TTC549 (cell line): ENCODE results near the gene PNPT1.
A peak's percentile ranks its signal among the peaks of the same experiment; 100 is the strongest.
"Not testable (repeated sequence)": the region's sequence is repeated elsewhere in the genome, so short reads cannot be mapped to it uniquely, and the experiment has no call there.

Experiments
- FAIRE-seq: peaks from 2 replicates; lab custom pipeline; 2012; peaks lifted over from hg19 to GRCh38; lab: Jason Lieb, UNC

The PNPT1 gene

DNA sequence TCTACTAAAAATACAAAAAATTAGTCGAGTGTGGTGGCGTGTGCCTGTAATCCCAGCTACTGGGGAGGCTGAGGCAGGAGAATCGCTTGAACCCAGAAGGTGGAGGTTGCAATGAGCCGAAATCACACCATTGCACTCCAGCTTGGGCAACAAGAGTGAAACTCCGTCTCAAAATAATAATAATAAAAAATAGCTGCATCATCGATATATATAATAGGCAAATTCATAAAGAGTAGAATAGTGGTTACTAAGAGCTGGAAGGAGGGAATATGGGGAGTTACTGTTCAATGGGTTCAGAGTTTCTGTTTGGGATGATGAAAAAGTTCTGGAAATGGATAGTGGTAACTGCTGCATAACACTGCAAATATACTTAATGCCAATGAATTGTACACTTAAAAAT lies 96.8 kb downstream of the PNPT1 start:
- not testable (repeated sequence) for FAIRE-seq

DNA sequence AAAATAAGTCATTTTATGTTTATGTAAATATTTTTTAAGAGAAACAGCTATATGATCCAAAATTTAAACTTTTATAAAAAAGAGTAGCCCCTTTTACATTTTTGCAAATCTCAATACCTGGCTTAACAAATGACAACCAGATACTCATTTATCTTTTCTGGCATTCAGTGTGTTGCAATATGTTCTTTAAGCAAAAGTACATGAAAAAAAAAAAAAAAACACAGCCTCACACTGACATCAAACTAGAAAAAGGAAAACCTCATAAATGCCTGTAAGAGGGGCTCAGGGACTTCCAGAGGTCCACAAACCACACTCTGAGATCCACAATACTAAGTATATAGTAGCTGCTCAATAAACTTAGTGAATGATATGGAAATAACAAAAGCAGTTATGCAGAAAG lies 98.1 kb downstream of the PNPT1 start:
- FAIRE-seq: peak; percentile 56

GRCh38 chr2:55592130-55592529 lies 101.5 kb downstream of the PNPT1 start:
- no peak for FAIRE-seq

GRCh38 chr2:55590810-55591440 lies 102.7 kb downstream of the PNPT1 start:
- FAIRE-seq: no peak

- FAIRE-seq: no peak
These were observed 108.1 kb downstream of the PNPT1 start for GRCh38 chr2:55585451-55586080.
